Right cardiac atrium (tissue), 5 donors: ENCODE measurements around the gene NMRK2. TPM values are rescaled to one million over a fixed set of nuclear protein-coding genes. Genes with fewer than 3 reads are reported as not detected.
"Not testable (repeated sequence)": the region's sequence is repeated elsewhere in the genome, so short reads cannot be mapped to it uniquely, and the experiment has no call there.

Source experiments
- ATAC-seq, 2 donors: fragments of 200-7000 bp; cut with Tn5 transposase; one replicate each; pipeline versions ENCODE4 v1.8.0 to v1.9.1; 2020; ENCODE audit warnings: moderate library complexity in 2 of 2, mild to moderate bottlenecking in 1 of 2
- DNase-seq, 3 donors: peaks; one replicate each; pipeline ENCODE4 v3.0.0-alpha.2; 2020
- H3K27ac ChIP-seq: one replicate; pipeline ENCODE4 v1.5.1; 2013; ENCODE audit warnings: mild to moderate bottlenecking, low read length, control low read depth, moderate library complexity
- H3K27me3 ChIP-seq: one replicate; pipeline ENCODE4 v1.6.1; 2013; ENCODE audit not compliant: control insufficient read depth, insufficient read depth
- H3K4me1 ChIP-seq: one replicate; pipeline ENCODE4 v1.6.1; 2013; ENCODE audit warnings: low read length; ENCODE audit not compliant: control insufficient read depth, insufficient read depth
- H3K4me3 ChIP-seq: one replicate; pipeline ENCODE4 v1.5.1; 2013; ENCODE audit warnings: low read length, control low read depth
- H3K9me3 ChIP-seq: one replicate; pipeline ENCODE4 v1.6.1; 2013; ENCODE audit warnings: low read length; ENCODE audit not compliant: control insufficient read depth
- WGBS: extraction: QIAGEN DNeasy Blood & Tissue Kit; methylation state at CpG from one replicate; pipeline ENCODE4 v1.1.7; 2013; 5-methylcytosine and 5-hydroxymethylcytosine counted together
- intact Hi-C, 4 donors: fragments of 100-400 bp; cut with DNase I; formaldehyde crosslinking; loops; one replicate each; pipeline versions ENCODE4 v1.11.0 to v1.14.0; 2022 to 2023
- long read RNA-seq, 4 donors: library from polyadenylated mRNA; unstranded; transcript quantifications; one replicate each; pipeline ENCODE4 v2.0.0, GENCODE V29; 2020 to 2021
- polyA plus RNA-seq: library from polyadenylated mRNA; stranded (reverse); fragments of 200-250 nt; gene quantifications from one replicate; pipeline ENCODE4 v1.2.3, GENCODE V29; 2013
- total RNA-seq, 4 donors: library from RNA; stranded (reverse); fragmentation: NEBNext Ultra II Directional; extraction: Animal tissue kit (Norgen Biotek cat#: 25700); gene quantifications; one replicate each; pipeline ENCODE4 v1.2.1, GENCODE V29; 2021
- donor health status: healthy with polysubstance abuse.
- donor health status: DM: no; HTN: yes; CAD: no.
- donor health status: DM: no; HTN: no; CAD: no.
- donor health status: DM: no; HTN: yes; CAD: no; lungs with severe emphysema.
- donor health status: DM: yes; HTN: yes; CAD: no.

Gene NMRK2, protein sequence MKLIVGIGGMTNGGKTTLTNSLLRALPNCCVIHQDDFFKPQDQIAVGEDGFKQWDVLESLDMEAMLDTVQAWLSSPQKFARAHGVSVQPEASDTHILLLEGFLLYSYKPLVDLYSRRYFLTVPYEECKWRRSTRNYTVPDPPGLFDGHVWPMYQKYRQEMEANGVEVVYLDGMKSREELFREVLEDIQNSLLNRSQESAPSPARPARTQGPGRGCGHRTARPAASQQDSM
- total RNA-seq = 1,000 to 10,000 TPM; 1,114 to 1,487 (median 1,236) TPM
- 1,838 TPM for polyA plus RNA-seq
- long read RNA-seq, donor 1, transcript NMRK2-202 (7 exons, 869 nt) = major isoform, 12 of 1,041 reads
- long read RNA-seq, donor 1, partial matches to known transcripts = 904 of 1,041 reads
- long read RNA-seq, donor 1, other reads (novel, unspliced or antisense) = 125 of 1,041 reads
- long read RNA-seq, donor 2, transcript NMRK2-202 (7 exons, 869 nt) = major isoform, 6 of 802 reads
- long read RNA-seq, donor 2, partial matches to known transcripts = 673 of 802 reads
- long read RNA-seq, donor 2, other reads (novel, unspliced or antisense) = 123 of 802 reads
- long read RNA-seq, donor 3, transcript NMRK2-202 (7 exons, 869 nt) = major isoform, 6 of 1,055 reads
- long read RNA-seq, donor 3, partial matches to known transcripts = 871 of 1,055 reads
- long read RNA-seq, donor 3, other reads (novel, unspliced or antisense) = 177 of 1,055 reads
- long read RNA-seq, donor 4, transcript NMRK2-202 (7 exons, 869 nt) = major isoform, 16 of 735 reads
- long read RNA-seq, donor 4, partial matches to known transcripts = 605 of 735 reads
- long read RNA-seq, donor 4, other reads (novel, unspliced or antisense) = 114 of 735 reads

- Histone ChIP-seq H3K27ac (peak within 1 kb of the TSS; percentile 94), H3K27me3 (no peaks in the 10 kb centered on the region), H3K4me1 (no peaks in the 10 kb centered on the region), H3K4me3 (peak within 1 kb of the TSS; percentile 21), H3K9me3 (no peaks in the 10 kb centered on the region)
- intact Hi-C loops = no loop called here
- ATAC-seq (peak; percentile 71 to 80), DNase-seq (peak; percentile 58 to 85 (median 78))
- 2% methylated on average over 51 of the region's 51 CpGs for WGBS
These were observed at the start of gene NMRK2 for GRCh38 chr19:3932931-3933810. Gene NMRK2, plus strand, starts transcription at chr19:3933069. Its CDS starts 603 bp downstream, at chr19:3933672.

DNA sequence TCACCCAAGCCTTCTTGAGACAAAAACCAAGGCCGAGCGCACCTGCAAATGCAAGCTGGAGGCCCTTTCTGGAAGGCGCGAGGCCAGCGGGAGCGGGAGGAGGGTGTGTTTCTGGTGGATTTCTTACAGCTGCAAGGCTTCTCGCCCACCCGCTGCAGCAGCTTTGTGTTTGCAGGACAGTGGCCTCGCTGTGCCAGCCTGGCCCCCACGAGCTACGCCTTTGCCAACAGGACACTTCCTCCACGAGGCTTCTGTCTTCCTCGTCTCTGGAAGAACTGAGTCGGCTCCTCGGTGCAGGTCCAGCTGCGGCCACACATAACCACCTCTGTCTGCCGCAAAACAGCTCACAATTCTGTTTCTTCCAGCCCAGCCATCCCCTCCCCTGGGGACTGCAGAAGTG is 42.3 kb upstream of the NMRK2 start:
- 82% methylated on average over 17 of the region's 17 CpGs for WGBS
- H3K27ac ChIP-seq = no peak overlapping the region
- H3K4me1 ChIP-seq = no peaks in the 10 kb centered on the region
- no peak overlapping the region for H3K4me3 ChIP-seq
- ATAC-seq (no peak), DNase-seq (no peak)
- intact Hi-C loops = no loop called here
- H3K27me3 ChIP-seq = no peaks in the 10 kb centered on the region
- no peaks in the 10 kb centered on the region for H3K9me3 ChIP-seq

- Histone ChIP-seq H3K4me1 (no peaks in the 10 kb centered on the region), H3K4me3 (no peak overlapping the region), H3K27ac (no peak overlapping the region), H3K27me3 (no peaks in the 10 kb centered on the region), H3K9me3 (peaks cover 2% of the 10 kb centered on the region)
- ATAC-seq (no peak), DNase-seq (no peak)
- intact Hi-C loops = no loop called here
- WGBS = 70% methylated on average over 12 of the region's 12 CpGs
These were observed 39.2 kb upstream of the NMRK2 start for GRCh38 chr19:3893509-3894179.

DNA sequence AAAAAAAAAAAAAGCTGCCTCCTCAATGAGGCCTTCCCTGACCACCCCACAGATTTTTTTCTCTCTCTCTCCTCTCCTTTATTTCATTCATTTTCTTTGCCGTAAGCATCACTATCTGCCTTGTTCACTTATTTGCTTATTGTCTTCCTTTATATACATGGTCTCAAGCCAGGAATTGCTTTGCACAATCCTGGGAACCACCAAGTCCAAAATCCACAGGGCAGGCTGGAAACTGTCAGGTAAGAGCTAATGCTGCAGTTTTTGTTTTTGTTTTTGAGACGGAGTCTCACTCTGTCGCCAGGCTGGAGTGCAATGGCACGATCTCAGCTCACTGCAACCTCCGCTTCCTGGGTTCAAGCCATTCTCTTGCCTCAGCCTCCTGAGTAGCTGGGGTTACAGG is 37.9 kb upstream of the NMRK2 start:
- intact Hi-C loops, ATAC-seq, DNase-seq, H3K4me1 ChIP-seq, H3K4me3 ChIP-seq, H3K27ac ChIP-seq, H3K27me3 ChIP-seq, H3K9me3 ChIP-seq: not testable (repeated sequence)
- WGBS = 82% methylated on average over 5 of the region's 5 CpGs

GRCh38 chr19:3895788-3896187 is 37.1 kb upstream of the NMRK2 start:
- intact Hi-C loops = no loop called here
- no peaks in the 10 kb centered on the region for H3K4me1 ChIP-seq
- H3K9me3 ChIP-seq = peaks cover 2% of the 10 kb centered on the region
- H3K27ac ChIP-seq = no peak overlapping the region
- H3K27me3 ChIP-seq = no peaks in the 10 kb centered on the region
- WGBS = 87% methylated on average over 5 of the region's 5 CpGs
- DNase-seq (no peak), ATAC-seq (no peak)
- no peak overlapping the region for H3K4me3 ChIP-seq

- DNase-seq = no peak
- WGBS = 67% methylated on average over 4 of the region's 4 CpGs
These were observed 34.9 kb upstream of the NMRK2 start for GRCh38 chr19:3897936-3898335.

DNA sequence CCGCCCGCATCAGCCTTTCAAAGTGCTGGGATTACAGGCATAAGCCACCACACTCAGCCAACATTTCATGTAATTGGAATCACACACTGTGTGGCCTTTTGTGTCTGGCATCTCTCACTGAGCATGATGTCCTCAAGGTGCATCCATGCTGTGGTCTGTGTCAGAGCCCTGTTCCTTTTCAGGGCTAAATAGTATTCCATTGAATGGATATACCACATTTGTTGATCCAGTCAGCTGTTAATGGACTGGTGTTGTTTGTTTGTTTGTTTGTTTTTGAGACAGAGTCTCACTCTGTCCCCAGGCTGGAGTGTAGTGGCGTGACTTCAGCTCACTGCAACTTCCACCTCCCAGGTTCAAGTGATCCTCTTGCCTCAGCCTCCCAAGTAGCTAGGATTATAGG is 34.4 kb upstream of the NMRK2 start:
- H3K4me1 ChIP-seq = no peaks in the 10 kb centered on the region
- 94% methylated on average over 3 of the region's 3 CpGs for WGBS
- DNase-seq (no peak), ATAC-seq (no peak)
- intact Hi-C loops = no loop called here
- peaks cover 2% of the 10 kb centered on the region for H3K9me3 ChIP-seq
- no peaks in the 10 kb centered on the region for H3K27me3 ChIP-seq
- H3K27ac ChIP-seq = no peak overlapping the region
- H3K4me3 ChIP-seq = no peak overlapping the region

More at GRCh38 chr19:3897936-3898335, 34.9 kb upstream of the NMRK2 start:
- H3K4me3 ChIP-seq = no peak overlapping the region
- no peaks in the 10 kb centered on the region for H3K27me3 ChIP-seq
- H3K27ac ChIP-seq = no peak overlapping the region
- intact Hi-C loops = no loop called here
- H3K4me1 ChIP-seq = no peaks in the 10 kb centered on the region
- H3K9me3 ChIP-seq = peaks cover 2% of the 10 kb centered on the region
- ATAC-seq = no peak

DNA sequence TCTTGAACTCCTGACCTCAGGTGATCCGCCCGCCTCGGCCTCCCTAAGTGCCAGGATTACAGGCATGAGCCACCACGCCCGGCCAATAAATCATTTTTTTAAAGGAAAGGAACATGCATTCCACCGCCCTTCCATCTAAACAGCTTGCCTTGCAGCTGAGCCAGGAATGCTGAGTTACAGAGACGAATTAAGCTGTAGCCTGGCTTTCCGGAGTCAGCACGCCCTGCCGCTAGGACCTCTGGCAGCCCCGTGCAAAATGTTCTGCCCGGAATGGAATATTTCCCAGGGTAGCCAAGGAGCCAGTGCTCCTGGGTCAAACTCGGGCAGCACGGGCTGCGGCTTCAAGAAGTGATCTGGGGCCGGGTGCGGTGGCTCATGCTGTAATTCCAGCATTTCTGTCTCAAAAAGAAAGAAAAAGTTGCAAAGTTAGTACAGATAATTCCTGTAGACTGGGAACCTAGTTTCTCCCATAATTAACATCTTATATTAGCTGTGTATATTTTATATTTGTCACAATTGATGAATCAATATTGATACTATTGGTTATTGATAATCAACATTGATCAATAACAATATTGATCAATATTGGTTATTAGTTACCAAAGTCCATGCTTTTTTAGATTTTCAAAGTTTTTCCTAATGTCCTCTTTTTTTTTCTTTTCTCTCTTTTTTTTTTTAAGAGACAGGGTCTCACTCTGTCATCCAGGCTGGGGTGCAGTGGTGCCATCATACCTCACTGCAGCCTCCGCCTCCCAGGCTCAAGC is 33.2 kb upstream of the NMRK2 start:
- Histone ChIP-seq H3K4me3 (no peak overlapping the region), H3K4me1 (no peaks in the 10 kb centered on the region), H3K9me3 (peaks cover 2% of the 10 kb centered on the region), H3K27ac (no peak overlapping the region), H3K27me3 (no peaks in the 10 kb centered on the region)
- ATAC-seq (no peak), DNase-seq (no peak)
- WGBS = 80% methylated on average over 18 of the region's 18 CpGs
- intact Hi-C loops = no loop called here

DNA sequence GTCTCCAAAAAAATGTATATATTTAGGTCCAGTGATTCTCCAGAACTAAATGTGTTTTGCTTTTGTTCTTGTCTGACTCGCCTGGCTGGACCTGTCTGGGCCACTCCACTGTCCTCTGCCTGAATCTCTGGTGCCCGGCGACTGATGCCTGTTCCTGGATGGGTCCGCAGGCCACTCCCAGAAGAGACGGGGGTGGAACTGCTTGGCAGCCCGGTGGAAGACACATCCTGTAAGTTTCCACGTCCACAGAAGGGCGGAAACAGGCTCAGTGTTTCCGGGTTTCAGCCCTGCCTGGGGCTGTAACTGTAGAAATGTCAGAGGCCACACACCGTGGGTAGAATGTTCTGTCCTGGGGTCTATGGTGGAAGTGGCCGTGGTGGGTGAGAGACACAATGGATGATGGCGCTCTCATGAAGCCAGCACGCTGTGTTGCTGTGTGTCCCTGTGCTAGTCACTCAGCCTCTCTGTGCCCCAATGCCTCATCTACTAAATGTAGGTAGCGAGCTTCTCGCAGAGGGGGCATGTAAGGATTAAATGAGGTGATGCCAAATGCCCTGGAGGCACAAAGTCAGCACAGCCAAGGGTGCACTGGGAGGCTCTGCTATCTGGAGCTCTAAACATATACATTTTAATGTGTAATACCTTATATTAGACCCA is 30.4 kb upstream of the NMRK2 start:
- intact Hi-C loops = no loop called here
- H3K9me3 ChIP-seq = peaks cover 2% of the 10 kb centered on the region
- no peaks in the 10 kb centered on the region for H3K27me3 ChIP-seq
- H3K4me1 ChIP-seq = no peaks in the 10 kb centered on the region
- WGBS = 71% methylated on average over 15 of the region's 15 CpGs
- ATAC-seq (no peak), DNase-seq (no peak)
- H3K4me3 ChIP-seq = no peak overlapping the region
- no peak overlapping the region for H3K27ac ChIP-seq
